GM13976 (cell line): ENCODE data around the gene ALKBH6.

Experiments used
- DNase-seq: peaks from one replicate; pipeline ENCODE4 v3.0.0; 2012; ENCODE audit warnings: low spot score
- CTCF ChIP-seq: IDR thresholded peaks from 2 replicates; pipeline ENCODE4 v1.5.1; 2012; ENCODE audit warnings: borderline replicate concordance, mild to moderate bottlenecking; ENCODE audit not compliant: insufficient read depth; ENCODE audit errors: extremely low read depth, missing control alignments, control extremely low read depth
- in situ Hi-C: fragments of 300-500 bp; cut with MboI; formaldehyde crosslinking; loops from one replicate; pipeline ENCODE4 v1.12.0; 2022; ENCODE audit warnings: low sequenced_read_pairs, mixed read lengths, inconsistent platforms; ENCODE audit not compliant: unreplicated experiment

Gene ALKBH6

GRCh38 chr19:35959968-35960320 lies 54.1 kb downstream of the ALKBH6 start:
- no peak for DNase-seq
- TF ChIP-seq CTCF, result no peak
- in situ Hi-C loops, result no loop called here
